PC-9 (cell line): ENCODE results near the gene CKAP4.

Experiments
- EZH2 ChIP-seq: fragments of 200-600 bp; sonication (generic); IDR thresholded peaks from 2 replicates; pipeline ENCODE4 v1.8.0; 2017; ENCODE audit warnings: antibody characterized with exemption, low read depth
- TF ChIP-seq, protein P1 (sequence below): fragments of 200-600 bp; sonication (generic); conservative IDR thresholded peaks from 2 replicates; pipeline ENCODE4 v1.6.1; 2017; ENCODE audit warnings: mixed run types, antibody characterized with exemption, mild to moderate bottlenecking, moderate library complexity

DNA sequence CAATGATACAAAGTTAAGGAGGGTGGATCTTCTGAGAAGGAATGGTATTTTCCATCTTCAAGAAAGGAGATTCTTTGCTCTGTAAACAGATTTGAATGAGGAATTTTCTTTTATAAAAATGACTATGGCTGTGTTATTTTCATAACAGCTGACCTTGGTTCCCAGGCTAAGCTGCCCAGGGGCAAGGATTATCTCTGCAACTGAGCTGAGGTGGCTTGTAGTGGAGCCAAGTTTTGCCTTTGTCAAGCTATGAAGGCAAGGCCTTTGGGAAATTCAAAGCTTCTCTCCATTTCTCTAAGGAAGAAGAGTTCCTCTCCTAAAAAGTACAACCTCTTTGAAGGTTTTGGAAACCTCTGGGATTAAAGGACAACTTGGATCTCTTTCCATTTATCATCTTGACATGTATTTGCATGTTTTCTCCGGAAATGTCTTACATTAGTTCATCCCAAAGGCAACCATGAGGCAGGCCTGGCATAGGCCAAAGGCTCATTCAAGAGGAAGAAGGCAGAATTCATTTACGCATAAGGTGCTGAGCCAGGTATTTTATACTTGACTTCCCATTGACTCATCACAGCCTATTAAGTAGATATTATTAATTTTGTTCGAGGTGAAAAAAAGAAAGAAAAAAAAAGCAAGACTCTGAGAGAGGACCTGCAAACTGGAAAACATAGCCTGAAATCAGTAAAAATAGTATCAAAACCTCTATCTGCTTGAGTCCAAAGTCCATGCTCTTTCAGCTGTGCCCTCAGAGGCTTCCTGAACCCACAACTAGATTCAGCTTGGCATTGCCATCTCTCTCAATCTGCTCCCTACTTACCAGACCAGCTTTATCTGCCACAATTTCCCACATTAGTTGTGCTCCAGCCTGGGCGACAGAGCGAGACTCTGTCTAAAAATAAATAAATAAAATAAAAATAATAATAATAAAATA, 24.0 kb upstream of the CKAP4 start:
- TF ChIP-seq, protein P1, sequence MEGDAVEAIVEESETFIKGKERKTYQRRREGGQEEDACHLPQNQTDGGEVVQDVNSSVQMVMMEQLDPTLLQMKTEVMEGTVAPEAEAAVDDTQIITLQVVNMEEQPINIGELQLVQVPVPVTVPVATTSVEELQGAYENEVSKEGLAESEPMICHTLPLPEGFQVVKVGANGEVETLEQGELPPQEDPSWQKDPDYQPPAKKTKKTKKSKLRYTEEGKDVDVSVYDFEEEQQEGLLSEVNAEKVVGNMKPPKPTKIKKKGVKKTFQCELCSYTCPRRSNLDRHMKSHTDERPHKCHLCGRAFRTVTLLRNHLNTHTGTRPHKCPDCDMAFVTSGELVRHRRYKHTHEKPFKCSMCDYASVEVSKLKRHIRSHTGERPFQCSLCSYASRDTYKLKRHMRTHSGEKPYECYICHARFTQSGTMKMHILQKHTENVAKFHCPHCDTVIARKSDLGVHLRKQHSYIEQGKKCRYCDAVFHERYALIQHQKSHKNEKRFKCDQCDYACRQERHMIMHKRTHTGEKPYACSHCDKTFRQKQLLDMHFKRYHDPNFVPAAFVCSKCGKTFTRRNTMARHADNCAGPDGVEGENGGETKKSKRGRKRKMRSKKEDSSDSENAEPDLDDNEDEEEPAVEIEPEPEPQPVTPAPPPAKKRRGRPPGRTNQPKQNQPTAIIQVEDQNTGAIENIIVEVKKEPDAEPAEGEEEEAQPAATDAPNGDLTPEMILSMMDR = no peak
- no peak for TF ChIP-seq EZH2
